HL-60/S4 treated with retinoic acid at 250 ng/mL for 4 days and 3 days (cell line): Measurements from ENCODE around the gene PI4K2A.

ENCODE experiments used
- in situ Hi-C: fragments of 300-500 bp; cut with MboI; formaldehyde crosslinking; loops from 2 replicates; pipeline ENCODE4 v1.7.0; 2022; ENCODE audit warnings: low sequenced_read_pairs

PI4K2A gene

GRCh38 chr10:97703398-97704067 is 63.1 kb downstream of the PI4K2A start:
- in situ Hi-C loops = no loop called here

- in situ Hi-C loops = no loop called here
Observed at GRCh38 chr10:97704341-97704740, 63.9 kb downstream of the PI4K2A start.

DNA sequence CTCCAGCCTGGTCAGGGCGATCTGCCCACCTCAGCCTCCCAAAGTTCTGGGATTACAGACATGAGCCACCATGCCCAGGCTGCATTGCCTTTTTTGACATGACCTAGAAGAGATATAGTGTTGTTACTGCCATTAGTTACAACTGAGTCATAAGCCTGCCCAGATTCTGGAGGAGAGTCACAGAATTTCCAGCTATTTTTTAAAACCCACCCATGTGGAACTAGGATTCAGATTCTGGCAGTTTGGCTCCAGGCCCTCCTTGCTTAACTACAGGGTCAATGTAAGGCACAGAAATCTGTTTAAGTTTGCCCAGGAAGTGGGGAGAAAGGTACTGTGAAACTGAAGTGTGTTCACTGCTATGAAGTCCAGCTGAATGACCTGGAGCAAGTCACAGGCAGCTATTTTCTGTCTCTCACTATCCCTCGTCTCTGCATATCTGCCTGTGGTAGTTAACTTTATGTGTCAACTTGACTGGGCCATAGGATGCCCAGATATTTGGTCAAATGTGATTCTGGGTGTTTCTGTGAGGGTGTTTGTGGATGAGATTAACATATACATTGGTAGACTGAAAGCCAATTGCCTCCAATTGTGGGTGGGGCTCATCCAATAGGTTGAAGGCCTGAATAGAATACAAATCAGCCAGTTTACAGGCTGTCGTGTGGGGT is 64.7 kb downstream of the PI4K2A start:
- in situ Hi-C loops = no loop called here

DNA sequence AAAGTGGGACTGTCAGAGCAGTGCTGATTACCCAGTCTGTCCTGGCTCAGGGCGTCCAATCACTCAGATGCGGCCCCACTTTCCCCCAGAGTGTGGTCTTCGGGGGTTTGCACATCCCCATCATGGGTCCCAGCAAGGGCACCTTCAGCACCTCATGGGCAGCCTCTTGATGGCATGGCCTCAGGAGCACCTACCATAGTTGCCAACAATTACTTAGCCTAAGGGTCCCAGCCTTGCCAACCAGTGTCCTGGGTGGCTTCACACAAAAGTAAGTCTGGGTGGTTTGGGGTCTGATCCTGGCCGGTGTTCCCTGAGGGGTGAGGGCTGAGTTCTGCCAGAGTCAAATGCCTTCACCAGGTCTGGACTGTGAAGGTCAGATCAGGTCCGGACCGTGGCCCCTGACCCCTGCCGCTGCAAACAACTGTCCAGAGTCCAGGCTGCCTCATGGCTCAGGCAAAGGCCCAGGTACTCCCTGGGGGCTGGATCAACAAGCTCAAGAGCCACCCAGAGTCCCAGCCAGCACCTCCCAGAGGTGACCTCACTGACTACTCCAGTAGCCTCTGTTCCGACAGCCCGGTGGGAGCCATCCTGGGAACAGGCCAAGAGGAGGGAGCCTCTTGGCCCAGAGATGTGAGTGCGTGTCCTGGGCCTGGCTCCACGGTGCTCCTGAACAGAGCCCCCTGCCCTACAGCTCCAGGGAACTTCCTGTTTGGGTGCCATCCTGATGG is 66.8 kb downstream of the PI4K2A start:
- in situ Hi-C loops = no loop called here

DNA sequence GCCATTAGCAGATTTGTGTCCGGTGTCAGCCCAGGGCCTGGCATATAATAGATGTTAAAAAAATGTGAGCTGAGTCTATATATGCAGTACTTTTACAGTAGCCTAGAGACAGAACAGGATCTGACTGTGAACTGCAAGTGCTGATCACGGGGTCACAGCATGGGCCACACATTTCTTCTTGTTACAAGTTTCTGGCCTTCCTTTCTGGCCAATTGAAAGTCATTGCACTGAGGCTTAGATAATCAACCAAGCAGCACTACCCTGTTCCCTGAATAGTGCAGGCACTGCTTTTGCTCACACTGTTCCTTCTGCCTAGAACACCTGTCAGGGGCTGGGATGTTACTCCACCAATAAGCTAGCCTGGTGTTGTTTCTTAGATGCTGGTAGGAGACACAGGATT is 67.7 kb downstream of the PI4K2A start:
- in situ Hi-C loops = no loop called here

DNA sequence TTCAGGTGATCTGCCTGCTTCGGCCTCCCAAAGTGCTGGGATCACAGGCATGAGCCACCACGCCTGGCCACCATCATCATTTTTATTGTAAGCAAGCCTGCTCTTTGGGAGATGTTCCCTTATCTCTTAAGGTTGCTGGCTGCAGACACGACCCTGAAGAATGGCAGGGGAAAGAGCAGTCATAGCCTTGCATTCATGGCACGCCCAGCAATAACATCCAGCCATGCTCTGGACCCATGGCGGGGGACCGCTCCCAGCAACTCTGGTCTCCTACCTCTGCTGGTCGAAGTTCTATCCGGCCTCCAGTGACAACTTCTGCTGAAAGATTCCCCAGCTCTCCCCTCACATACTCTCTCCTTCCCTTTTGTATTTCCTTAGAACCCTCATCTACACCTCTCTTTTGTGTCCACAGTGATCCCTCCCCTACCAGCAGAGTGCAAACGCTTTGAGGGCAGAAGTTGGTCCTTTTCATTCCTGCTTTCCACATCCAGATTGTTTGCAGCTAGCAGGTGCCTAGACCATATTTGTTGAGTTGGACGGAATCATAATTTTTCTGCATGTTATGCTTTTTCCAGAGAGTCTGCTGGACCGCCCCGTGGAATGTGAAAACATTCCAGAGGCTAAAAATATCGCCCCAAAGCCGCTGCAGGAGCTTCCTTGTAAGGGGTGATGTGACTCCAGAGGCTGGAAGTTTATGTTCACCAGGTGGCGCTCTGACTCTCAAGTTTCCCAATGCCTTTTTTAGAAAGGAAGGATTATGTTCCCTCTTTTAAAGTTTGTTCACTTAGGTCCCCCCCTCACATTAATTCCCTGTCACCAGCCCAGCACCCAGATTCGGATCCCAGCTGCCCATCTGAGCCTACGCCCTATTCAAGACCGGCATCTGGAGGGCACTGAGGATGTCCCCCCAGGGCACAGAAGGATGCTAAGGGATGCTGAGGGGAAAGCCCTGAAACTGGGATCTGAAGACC is 68.8 kb downstream of the PI4K2A start:
- in situ Hi-C loops = no loop called here

DNA sequence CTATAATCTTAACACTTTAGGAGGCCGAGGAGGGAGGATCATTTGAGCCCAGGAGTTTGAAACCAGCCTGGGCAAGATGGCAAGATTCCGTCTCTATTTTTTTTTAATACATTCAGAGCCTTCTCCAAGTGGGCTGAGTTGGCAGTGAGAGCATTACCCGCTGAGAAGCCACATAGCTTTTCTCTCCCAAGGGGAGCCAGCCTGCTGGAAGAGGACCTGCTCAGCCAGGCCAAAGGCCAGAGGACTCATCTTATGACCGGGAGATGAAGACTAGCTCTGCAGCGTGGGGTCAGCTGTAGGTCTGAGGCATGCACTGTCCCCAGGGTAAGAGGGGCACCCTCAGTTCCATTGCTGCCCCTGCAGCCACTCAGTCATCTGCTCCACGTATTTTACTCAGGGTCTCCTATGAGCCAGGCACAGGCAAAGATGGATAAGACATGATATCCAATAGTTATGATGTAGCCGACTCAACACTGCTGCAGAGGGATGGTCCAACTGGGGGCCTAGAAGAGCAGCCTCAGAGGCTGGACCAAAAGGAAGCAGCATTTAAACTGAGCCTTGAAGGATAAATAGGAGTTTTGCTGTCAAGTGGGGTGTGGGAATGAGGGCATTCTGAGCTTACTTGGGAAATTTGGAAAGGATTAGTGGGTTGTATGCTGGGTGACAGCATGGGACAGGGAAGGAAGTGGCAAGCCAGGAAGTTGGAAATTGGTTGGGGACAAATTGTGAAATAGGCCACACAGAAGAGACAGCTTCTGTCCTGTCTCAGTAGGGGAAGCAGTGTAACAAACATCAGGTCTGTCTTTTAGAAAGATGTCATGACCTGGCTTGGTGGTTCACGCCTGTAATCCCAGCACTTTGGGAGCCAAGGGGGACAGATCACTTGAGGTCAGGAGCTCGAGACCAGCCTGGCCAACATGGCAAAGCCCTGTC is 71.4 kb downstream of the PI4K2A start:
- in situ Hi-C loops = no loop called here

DNA sequence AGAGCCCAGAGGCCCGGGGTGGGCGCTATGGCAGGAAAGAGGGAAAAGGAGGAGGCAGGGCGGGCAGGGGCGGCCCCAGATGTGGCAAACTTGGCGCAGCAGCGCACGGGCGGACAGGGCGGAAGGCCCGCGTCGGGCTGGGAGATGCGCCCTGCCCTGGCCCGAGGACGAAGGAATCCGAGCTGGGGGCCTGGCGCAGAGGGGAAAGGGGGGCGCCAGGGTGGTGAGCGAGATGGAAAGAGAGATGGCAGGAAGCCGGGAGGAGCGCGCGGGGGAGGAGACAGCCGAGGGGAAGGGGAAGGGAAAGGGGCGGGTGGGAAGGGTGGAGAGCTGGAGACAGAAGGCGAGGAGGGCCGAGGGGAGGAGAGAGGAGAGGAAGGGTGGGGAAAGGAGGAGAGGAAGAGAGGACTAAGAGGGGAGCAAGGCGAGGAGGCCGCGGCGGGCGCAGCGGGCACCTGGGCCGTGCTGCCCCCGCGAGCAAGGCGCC is 72.9 kb downstream of the PI4K2A start, which contains the start of gene MARVELD1:
MARVELD1 (plus strand) TSS at position 392 of the 487 bp plus-strand sequence. CDS start 147 bp downstream, outside the sequence.
- in situ Hi-C loops = no loop called here

- in situ Hi-C loops = no loop called here
Observed at GRCh38 chr10:97713826-97714400, 73.4 kb downstream of the PI4K2A start.

DNA sequence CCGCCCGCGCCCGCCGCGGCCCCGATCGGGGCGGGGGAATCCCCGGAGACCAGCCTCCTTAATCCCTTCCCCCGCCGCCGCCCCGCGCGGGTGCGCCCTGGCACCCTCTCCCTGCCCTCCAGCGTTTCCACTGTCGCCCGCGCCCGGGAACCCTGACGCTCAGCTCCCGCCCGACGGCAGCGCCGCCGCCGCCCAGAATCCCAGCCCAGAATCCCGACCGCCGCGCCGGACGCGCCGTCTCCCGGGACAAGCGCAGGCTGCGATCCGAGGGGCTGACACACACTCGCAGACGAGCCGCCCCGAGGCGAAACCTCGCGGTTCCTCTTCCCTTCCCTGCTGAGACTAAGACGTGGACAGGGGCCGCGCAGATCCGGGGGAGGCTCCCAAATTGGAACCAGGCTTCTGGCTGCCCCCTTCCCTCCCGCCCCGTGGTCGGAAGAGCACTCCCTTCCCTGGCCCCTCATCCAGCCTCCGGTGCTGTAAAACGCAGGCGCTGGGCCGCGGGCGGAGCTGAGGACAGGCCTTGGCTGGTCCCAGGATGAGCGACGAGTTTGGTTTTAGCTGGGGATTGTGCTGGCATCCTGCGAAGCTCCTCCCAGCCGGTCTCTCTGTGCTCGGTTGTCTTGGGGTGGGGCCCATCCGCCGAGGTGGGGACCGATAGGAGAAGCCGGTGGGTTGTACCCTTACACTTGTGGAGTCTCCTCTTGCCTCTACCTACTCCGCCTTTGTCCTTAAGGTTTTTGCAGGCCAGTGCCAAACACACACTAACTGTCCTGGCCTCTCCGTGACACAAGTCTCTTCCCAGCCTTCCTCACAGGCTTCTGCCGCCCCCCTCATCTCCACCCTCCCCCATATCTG is 74.2 kb downstream of the PI4K2A start:
- in situ Hi-C loops = no loop called here

DNA sequence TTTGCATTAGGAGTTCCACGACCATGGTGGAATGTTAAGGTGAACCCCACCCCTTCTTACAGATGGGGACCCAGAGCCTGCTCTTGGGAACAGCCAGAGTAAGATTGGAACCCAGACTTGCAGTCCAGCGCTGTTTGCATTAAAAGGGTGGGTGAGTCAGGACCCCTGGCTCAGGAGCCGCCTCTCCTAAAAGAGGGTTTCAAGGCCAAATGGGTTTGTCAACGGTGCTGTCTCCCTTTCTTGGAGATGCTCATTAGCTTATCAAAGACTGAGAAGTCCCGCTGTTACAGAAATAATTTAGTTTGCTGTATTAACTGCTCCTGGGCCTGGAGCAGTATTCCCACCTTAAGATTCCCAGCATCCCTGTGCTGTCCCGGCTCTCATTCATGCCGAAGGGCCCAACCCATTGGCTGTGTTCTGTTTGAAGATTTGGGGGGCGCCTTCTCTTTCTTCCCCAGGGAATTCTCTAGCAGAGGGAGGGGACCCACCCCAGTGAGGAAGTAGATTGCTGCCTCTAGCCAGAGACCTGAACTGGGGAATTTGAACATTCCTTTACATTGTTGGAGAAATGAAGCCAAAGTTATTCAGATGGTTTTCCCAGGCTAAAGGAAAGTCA is 74.9 kb downstream of the PI4K2A start:
- in situ Hi-C loops = no loop called here

- in situ Hi-C loops = no loop called here
Observed at GRCh38 chr10:97717627-97718026, 77.2 kb downstream of the PI4K2A start.

- in situ Hi-C loops = no loop called here
Observed at GRCh38 chr10:97718178-97718577, 77.7 kb downstream of the PI4K2A start.

- in situ Hi-C loops = no loop called here
Observed at GRCh38 chr10:97718659-97719142, 78.2 kb downstream of the PI4K2A start.

- in situ Hi-C loops = no loop called here
Observed at GRCh38 chr10:97719602-97720001, 79.1 kb downstream of the PI4K2A start.

- in situ Hi-C loops = no loop called here
Observed at GRCh38 chr10:97721871-97722780, 81.7 kb downstream of the PI4K2A start.

GRCh38 chr10:97723001-97723400 is 82.5 kb downstream of the PI4K2A start:
- in situ Hi-C loops = no loop called here
